Measurements from ENCODE around the gene ZNF433. TPM values are rescaled to one million over a fixed set of nuclear protein-coding genes. Genes with fewer than 3 reads are reported as not detected.

Gene ZNF433
- total RNA-seq, 1 experiment from 2014 or later: 7.4 TPM

DNA sequence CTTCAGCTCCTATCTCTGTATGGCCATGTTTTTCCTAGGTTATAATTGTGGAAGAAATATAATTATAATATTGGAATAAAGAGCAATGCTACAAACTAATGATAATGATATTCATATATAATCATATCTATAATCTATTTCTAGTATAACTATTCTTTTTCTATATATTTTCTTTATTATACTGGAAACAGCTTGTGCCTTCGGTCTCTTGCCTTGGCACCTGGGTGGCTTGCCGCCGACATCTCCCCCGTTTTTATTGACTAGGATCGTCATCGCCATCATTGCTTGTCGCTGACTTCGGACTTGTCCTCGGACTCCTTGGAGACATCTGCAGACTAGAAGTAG lies 46.4 kb downstream of the ZNF433 start:
- DNase-seq (ENCODE audit: low read depth): no peak

DNA sequence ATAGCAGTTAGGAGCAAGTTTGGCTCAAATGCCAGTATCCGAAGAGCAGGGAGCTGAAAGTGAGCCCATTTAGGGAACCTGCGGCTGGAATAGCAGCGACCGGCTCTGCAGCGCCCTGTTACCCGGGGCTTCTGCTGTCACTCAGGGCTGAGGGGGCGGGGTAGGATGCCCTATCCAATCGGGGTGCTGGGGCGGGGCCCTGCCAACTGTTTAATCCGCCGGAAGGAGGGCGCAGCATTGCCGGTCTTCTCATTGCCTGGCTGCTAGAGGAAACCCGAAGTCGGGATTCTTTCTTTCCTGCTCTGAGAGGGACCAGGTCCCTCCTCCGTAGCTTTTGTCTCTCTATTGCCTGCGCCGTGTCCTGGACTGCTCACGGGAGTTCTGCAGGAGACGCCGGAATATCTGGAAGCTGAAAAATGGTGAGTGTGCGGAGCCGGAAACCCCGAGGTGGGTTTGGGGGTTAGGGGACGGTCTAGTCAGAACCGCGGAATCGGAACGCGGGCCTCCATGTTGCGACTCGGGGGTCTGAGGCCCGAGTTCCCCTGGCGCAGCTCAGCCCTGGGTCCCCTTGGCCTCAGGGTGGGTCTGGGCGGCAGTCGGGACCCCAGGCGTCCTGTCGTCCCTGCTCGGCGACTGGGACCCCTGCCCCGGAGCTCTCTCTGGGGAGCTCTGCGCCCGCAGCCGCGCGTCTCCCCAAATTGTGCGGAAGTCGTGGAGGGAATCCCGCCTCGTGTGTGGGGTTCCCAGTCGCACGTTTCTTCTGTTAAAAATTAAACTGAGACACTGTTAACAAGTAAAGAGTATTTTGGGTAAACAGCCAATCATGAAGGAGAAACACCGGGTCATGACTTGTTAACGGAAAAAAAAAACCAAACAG lies 47.8 kb downstream of the ZNF433 start:
- DNase-seq (ENCODE audit: low read depth): peak; percentile 95

DNA sequence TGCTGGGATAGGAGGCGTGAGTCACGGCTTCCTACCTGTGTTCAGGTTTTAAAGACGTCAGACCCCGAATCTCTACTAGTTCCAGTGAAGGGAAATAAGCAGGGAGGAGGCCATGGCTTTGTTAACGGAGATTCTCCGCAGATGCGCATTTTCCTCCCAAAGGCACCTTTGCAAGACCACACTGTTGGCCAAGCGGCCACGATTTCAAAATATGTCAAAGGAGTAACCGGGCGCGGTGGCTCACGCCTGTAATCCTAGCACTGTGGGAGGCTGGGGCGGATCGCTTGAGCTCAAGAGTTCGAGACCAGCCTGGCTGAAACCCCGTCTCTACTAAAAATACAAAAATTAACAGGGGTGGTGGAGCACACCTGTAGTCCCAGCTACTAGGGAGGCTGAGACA lies 48.7 kb downstream of the ZNF433 start:
- no peak for DNase-seq (ENCODE audit: low read depth)

DNA sequence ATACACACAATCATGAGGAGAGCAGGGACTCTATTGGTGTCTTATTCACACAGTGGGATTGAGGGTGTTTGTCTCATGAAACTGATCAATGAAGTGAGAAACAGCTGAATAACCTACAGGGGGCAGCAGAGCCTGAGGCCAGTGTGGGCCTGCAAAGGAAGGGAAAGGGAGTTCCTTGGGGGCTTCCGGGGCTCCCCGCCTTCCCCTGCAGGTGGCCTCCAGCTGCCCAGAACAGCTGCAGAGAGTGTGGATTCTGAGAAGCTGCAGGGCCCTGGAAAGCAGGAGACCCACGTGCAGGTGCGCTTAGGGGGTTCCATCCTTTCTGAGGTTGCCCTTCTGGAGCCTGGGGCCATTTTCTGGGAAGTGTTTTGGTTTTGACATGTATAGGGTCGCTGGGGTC lies 50.5 kb downstream of the ZNF433 start:
- DNase-seq (ENCODE audit: low read depth): no peak

DNA sequence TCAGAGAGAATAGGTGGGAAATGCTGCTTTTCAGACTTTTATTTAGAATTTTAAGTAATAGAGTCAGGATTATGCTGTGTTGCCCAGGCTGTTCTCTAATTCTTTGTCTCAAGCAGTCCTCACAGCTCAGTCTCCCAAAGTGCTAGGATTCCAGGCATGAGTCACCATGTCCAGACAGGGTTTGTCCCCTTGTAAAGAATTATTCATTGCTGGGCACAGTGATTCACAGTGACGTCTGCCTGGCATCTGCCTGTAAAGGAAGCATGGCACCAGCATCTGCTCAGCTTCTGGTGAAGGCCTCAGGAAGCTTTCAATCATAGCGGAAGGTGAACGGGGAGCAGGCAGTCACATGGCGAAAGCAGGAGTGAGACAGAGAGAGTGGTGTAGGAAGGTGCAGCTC lies 53.0 kb downstream of the ZNF433 start:
- DNase-seq (ENCODE audit: low read depth): peak; percentile 71

DNA sequence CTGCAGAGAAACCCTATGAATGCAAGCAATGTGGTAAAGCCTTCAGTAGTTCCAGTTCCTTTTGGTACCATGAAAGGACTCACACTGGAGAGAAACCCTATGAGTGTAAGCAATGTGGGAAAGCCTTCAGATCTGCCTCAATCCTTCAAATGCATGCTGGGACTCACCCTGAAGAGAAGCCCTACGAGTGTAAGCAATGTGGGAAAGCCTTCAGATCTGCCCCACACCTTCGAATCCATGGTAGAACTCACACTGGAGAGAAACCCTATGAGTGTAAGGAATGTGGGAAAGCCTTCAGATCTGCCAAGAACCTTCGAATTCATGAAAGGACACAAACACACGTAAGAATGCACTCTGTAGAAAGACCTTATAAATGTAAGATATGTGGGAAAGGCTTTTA lies 56.0 kb downstream of the ZNF433 start:
- DNase-seq (ENCODE audit: low read depth): no peak

DNA sequence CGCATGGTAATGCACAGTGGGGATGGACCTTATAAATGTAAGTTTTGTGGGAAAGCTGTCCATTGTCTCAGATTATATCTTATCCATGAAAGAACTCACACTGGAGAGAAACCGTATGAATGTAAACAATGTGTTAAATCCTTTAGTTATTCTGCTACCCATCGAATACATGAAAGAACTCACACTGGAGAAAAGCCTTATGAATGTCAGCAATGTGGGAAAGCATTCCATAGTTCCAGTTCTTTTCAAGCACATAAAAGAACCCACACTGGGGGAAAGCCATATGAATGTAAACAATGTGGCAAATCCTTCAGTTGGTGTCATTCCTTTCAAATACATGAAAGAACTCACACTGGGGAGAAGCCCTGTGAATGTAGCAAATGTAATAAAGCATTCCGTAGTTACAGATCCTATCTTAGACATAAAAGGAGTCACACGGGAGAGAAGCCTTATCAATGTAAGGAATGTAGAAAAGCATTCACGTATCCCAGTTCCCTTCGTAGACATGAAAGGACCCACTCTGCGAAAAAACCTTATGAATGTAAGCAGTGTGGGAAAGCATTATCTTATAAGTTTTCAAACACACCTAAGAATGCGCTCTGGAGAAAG lies 56.9 kb downstream of the ZNF433 start:
- no peak for DNase-seq (ENCODE audit: low read depth)

DNA sequence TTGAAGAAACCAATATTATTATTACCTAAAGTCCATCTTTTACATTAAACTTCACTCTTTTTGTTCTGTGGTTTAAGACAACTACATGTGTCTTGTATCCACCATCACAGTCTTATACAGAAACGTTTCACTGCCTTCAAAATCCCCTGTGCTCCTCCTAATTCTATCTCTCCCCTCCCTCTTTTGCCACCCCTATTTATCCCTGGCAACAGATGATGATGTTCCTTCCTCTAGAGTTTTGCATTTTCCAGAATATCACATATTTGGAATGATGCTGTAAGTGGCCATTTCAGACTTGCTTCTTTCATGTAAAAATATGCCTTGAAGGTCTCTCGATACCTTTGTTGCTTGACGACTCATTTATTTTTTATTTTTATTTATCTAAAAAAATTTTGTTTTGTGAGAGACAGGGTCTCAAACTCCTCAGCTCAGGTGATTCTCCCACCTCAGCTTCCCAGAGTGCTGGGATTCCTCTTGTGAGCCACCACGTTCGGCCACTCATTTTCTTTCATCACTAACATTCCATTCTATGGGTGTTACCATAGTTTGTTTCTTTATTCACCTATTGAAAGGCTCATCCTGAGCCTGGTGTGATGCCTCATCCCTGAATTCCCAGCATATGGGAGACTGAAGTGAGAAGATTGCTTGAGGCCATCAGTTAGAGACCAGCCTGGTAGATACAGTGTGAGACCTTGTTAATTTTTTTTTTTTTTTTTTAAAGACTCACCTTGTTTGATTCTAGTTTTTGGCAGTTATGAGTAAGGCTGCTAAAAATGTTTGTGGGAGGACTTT lies 62.3 kb downstream of the ZNF433 start:
- no peak for DNase-seq (ENCODE audit: low read depth)

DNA sequence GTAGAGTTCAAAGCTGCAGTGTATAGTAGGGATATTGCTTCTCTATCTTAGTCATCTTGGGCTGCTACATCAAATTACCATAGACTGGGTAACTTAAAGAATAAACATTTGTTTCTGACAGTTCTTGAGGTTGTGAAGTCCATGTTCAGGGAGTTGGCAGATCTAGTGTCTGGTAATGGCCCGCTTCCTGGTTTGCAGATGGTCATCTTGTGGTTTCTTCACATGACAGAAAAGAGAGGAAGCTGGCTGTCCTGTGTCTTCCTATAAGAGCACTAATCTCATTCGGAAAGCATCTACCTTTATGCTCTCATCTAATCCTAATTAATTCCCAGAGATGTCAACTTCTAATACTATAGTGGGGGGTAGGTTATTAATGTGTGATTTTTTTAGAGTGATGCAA lies 64.4 kb downstream of the ZNF433 start:
- no peak for DNase-seq (ENCODE audit: low read depth)

DNA sequence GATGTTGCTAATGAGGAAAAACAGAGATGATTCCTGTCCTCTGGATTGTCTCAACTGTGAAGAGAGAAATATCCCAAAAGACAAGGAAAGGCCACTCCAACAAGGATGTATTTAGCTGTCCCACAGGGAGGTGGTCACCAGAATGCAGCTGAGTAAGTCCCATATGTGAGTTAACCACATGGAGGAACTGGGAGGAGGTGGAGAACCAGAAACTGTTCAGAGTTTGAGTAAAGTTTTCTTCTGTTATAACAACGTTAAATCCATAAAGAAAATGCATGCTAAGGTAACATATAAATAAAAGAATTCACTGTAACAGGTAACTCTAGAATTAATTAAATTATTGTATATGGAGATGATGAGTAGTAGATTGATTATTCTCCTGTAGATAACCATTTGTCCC lies 65.3 kb downstream of the ZNF433 start:
- DNase-seq (ENCODE audit: low read depth): no peak

DNA sequence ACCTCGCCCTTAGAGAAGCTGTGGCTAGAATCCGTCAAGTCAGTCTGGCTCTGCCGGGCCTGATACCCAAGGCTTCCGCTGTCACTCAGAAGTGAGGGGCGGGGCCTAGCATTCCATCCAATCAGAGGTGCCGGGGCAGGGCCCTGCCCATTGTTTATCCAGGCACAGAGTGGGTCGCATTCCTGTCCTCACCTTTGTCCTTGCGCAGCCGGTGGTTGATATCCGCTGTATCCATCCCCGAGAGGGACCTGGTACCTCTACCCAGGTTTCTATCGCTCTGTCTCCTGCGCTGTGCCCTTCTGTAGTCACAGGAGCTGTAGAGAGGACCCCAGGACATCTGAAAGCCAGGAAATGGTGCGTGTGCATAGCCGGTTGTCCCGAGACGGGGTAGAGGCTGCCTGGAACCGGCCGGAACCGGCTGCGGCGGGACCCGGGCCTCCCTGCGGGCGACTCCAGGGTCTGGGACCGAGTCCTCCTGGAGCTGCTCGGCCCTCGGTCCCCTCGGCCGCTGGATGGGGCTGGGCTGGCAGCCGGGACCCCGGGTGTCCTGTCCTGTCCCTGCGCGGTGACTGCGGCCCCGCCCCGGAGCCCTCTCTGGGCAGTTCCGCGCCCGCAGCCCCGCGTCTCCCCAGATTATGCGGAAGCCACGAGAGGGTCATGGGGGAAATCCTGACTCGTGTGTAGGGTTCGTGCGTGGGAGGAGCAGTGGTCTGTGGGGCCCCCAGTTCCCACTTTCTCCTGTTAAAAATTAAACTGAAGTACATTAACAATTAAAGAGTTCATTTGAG lies 70.4 kb downstream of the ZNF433 start, which contains the start of gene ZNF763:
TSS of gene ZNF763 (plus strand) at position 183 of the 788 bp plus-strand sequence. CDS start at position 352, 169 bp downstream.
- DNase-seq (ENCODE audit: low read depth): peak; percentile 89

Other genes starting within 250 kb of the ZNF433 start
- gene ZNF491, start 237.2 kb downstream of the ZNF433 start, total RNA-seq (2014; rRNA removed; shearing (Covaris generic)): 0.39 and 0.64 TPM in 2 replicates
- gene ZNF440, start 221.4 kb downstream of the ZNF433 start, total RNA-seq (2014; rRNA removed; shearing (Covaris generic)): 4.6 and 6.8 TPM in 2 replicates
- 9.4 and 18.3 TPM in 2 replicates for gene ZNF439, start 187.0 kb downstream of the ZNF433 start, total RNA-seq (2014; rRNA removed; shearing (Covaris generic))
- gene ZNF69, start 147.9 kb downstream of the ZNF433 start, total RNA-seq (2014; rRNA removed; shearing (Covaris generic)): 1.1 and 5.4 TPM in 2 replicates
- gene ZNF700, start 110.6 kb downstream of the ZNF433 start, total RNA-seq (2014; rRNA removed; shearing (Covaris generic)): 7.7 and 16.4 TPM in 2 replicates
- gene ZNF763, start 70.6 kb downstream of the ZNF433 start, total RNA-seq (2014; rRNA removed; shearing (Covaris generic)): 0.76 and 2.4 TPM in 2 replicates
- gene ZNF878, start 17.3 kb upstream of the ZNF433 start, total RNA-seq (2014; rRNA removed; shearing (Covaris generic)): 0.74 and 1.1 TPM in 2 replicates
- gene ZNF844, start 29.1 kb upstream of the ZNF433 start, total RNA-seq (2014; rRNA removed; shearing (Covaris generic)): 2.5 and 3.9 TPM in 2 replicates
- gene ZNF20, start 104.7 kb upstream of the ZNF433 start, total RNA-seq (2014; rRNA removed; shearing (Covaris generic)): 1.6 and 12.0 TPM in 2 replicates
- gene ZNF625, start 121.1 kb upstream of the ZNF433 start, total RNA-seq (2014; rRNA removed; shearing (Covaris generic)): 6.6 and 17.6 TPM in 2 replicates
- gene ZNF136, start 127.4 kb upstream of the ZNF433 start, total RNA-seq (2014; rRNA removed; shearing (Covaris generic)): 5.8 and 9.7 TPM in 2 replicates

Data from M059J (cell line).